ENCODE data around the gene KIAA0930. TPM values are rescaled to one million over a fixed set of nuclear protein-coding genes. Genes with fewer than 3 reads are reported as not detected.
"Not testable (repeated sequence)": the region's sequence is repeated elsewhere in the genome, so short reads cannot be mapped to it uniquely, and the experiment has no call there.

The KIAA0930 gene
- total RNA-seq, 2 donors from 2014 or later: 29.1 to 55.1 TPM

GRCh38 chr22:45262931-45263462 lies 22.3 kb upstream of the KIAA0930 start:
- no peaks in the 10 kb centered on the region for H3K27me3 ChIP-seq (replicated peaks; ENCODE audit: insufficient read depth)
- intact Hi-C loops (cut with DNase I): loop anchor here (5.0 kb wide), 1 partner anchor 161 kb away; no protein-coding TSS in a partner anchor
- 69% methylated on average over 13 of the region's 14 CpGs for WGBS
- no peaks in the 10 kb centered on the region for H3K9me3 ChIP-seq
- H3K4me1 ChIP-seq (replicated peaks): peaks cover 3% of the 10 kb centered on the region
- DNase-seq (ENCODE audit: low spot score): no peak
- no peaks in the 10 kb centered on the region for H3K36me3 ChIP-seq
- H3K27ac ChIP-seq: no peak overlapping the region
- TF ChIP-seq POLR2A (IDR thresholded peaks at IDR 0.05): no peak
- TF ChIP-seq POLR2AphosphoS5 (IDR thresholded peaks at IDR 0.05): no peak
- no peak for TF ChIP-seq CTCF (IDR thresholded peaks at IDR 0.05)
- no peak overlapping the region for H3K4me3 ChIP-seq

GRCh38 chr22:45262195-45262930 lies 21.7 kb upstream of the KIAA0930 start:
- H3K27me3 ChIP-seq (replicated peaks; ENCODE audit: insufficient read depth): no peaks in the 10 kb centered on the region
- intact Hi-C loops (cut with DNase I): loop anchor here (5.0 kb wide), 1 partner anchor 160 kb away; no protein-coding TSS in a partner anchor

GRCh38 chr22:45261407-45262088 lies 20.9 kb upstream of the KIAA0930 start:
- Histone ChIP-seq H3K4me1 (replicated peaks) (peaks cover 3% of the 10 kb centered on the region), H3K4me3 (no peak overlapping the region), H3K36me3 (no peaks in the 10 kb centered on the region), H3K27me3 (replicated peaks; ENCODE audit: insufficient read depth) (no peaks in the 10 kb centered on the region), H3K9me3 (no peaks in the 10 kb centered on the region), H3K27ac (no peak overlapping the region)
- 79% methylated on average over 18 of the region's 20 CpGs for WGBS
- DNase-seq (ENCODE audit: low spot score): no peak
- intact Hi-C loops (cut with DNase I): loop anchor here (5.0 kb wide), 1 partner anchor 159 kb away; no protein-coding TSS in a partner anchor
- no peak for TF ChIP-seq CTCF (IDR thresholded peaks at IDR 0.05)
- no peak for TF ChIP-seq POLR2A (IDR thresholded peaks at IDR 0.05)
- TF ChIP-seq POLR2AphosphoS5 (IDR thresholded peaks at IDR 0.05): no peak

More at GRCh38 chr22:45262195-45262930, 21.7 kb upstream of the KIAA0930 start:
- peaks cover 3% of the 10 kb centered on the region for H3K4me1 ChIP-seq (replicated peaks)
- H3K36me3 ChIP-seq: no peaks in the 10 kb centered on the region
- no peak overlapping the region for H3K27ac ChIP-seq
- 82% methylated on average over 13 of the region's 13 CpGs for WGBS
- TF ChIP-seq POLR2AphosphoS5 (IDR thresholded peaks at IDR 0.05) (no peak), POLR2A (IDR thresholded peaks at IDR 0.05) (no peak), CTCF (IDR thresholded peaks at IDR 0.05) (no peak)
- no peaks in the 10 kb centered on the region for H3K9me3 ChIP-seq
- H3K4me3 ChIP-seq: no peak overlapping the region
- DNase-seq (ENCODE audit: low spot score): no peak

- whole genome bisulfite sequencing: 87% methylated on average over 9 of the region's 9 CpGs
- not testable (repeated sequence) for H3K27ac ChIP-seq; H3K9me3 ChIP-seq; H3K4me1 ChIP-seq (replicated peaks); H3K27me3 ChIP-seq (replicated peaks; ENCODE audit: insufficient read depth); H3K4me3 ChIP-seq; DNase-seq (ENCODE audit: low spot score); H3K36me3 ChIP-seq
- intact Hi-C loops (cut with DNase I): loop anchor here (5.0 kb wide), 1 partner anchor 158 kb away; no protein-coding TSS in a partner anchor
Observed at GRCh38 chr22:45260395-45260759, 19.7 kb upstream of the KIAA0930 start.

- Histone ChIP-seq H3K27me3 (replicated peaks; ENCODE audit: insufficient read depth) (no peaks in the 10 kb centered on the region), H3K27ac (no peak overlapping the region), H3K4me3 (no peak overlapping the region), H3K4me1 (replicated peaks) (peaks cover 3% of the 10 kb centered on the region), H3K9me3 (no peaks in the 10 kb centered on the region), H3K36me3 (no peaks in the 10 kb centered on the region)
- TF ChIP-seq CTCF (IDR thresholded peaks at IDR 0.05) (no peak), POLR2AphosphoS5 (IDR thresholded peaks at IDR 0.05) (no peak), POLR2A (IDR thresholded peaks at IDR 0.05) (no peak)
- 73% methylated on average over 10 of the region's 10 CpGs for WGBS
- intact Hi-C loops (cut with DNase I): loop anchor here (5.0 kb wide), 1 partner anchor 158 kb away; no protein-coding TSS in a partner anchor
- no peak for DNase-seq (ENCODE audit: low spot score)
Observed at GRCh38 chr22:45259754-45260394, 19.2 kb upstream of the KIAA0930 start.

- H3K4me3 ChIP-seq; H3K9me3 ChIP-seq; H3K36me3 ChIP-seq; DNase-seq (ENCODE audit: low spot score); H3K27me3 ChIP-seq (replicated peaks; ENCODE audit: insufficient read depth); H3K27ac ChIP-seq; intact Hi-C loops (cut with DNase I); H3K4me1 ChIP-seq (replicated peaks): not testable (repeated sequence)
- 82% methylated on average over 4 of the region's 4 CpGs for WGBS
Observed at GRCh38 chr22:45257941-45258340, 17.2 kb upstream of the KIAA0930 start.
